ENCODE results near the gene PKP2.

The PKP2 gene

GRCh38 chr12:32822344-32822743 is 74.2 kb downstream of the PKP2 start:
- Histone ChIP-seq H3K4me1 (ENCODE audit: control insufficient read depth, insufficient read depth, low read length, poor library complexity, severe bottlenecking) (no peaks in the 10 kb centered on the region), H3K4me3 (ENCODE audit: insufficient read depth, low read depth, low read length, poor library complexity, severe bottlenecking) (no peak overlapping the region), H3K27ac (ENCODE audit: insufficient read depth, low read length, poor library complexity, severe bottlenecking) (no peak overlapping the region), H3K27me3 (replicated peaks; ENCODE audit: control insufficient read depth, insufficient read depth, low read length, poor library complexity, severe bottlenecking) (no peaks in the 10 kb centered on the region), H3K9me3 (ENCODE audit: control insufficient read depth, low read length) (no peaks in the 10 kb centered on the region), H3K36me3 (ENCODE audit: control insufficient read depth, insufficient read depth, low read length) (no peaks in the 10 kb centered on the region)
- no peak for DNase-seq

- H3K9me3 ChIP-seq (ENCODE audit: control insufficient read depth, low read length): no peaks in the 10 kb centered on the region
- H3K36me3 ChIP-seq (ENCODE audit: control insufficient read depth, insufficient read depth, low read length): no peaks in the 10 kb centered on the region
- no peak overlapping the region for H3K27ac ChIP-seq (ENCODE audit: insufficient read depth, low read length, poor library complexity, severe bottlenecking)
- no peak overlapping the region for H3K4me3 ChIP-seq (ENCODE audit: insufficient read depth, low read depth, low read length, poor library complexity, severe bottlenecking)
- DNase-seq: no peak
- H3K27me3 ChIP-seq (replicated peaks; ENCODE audit: control insufficient read depth, insufficient read depth, low read length, poor library complexity, severe bottlenecking): no peaks in the 10 kb centered on the region
- no peaks in the 10 kb centered on the region for H3K4me1 ChIP-seq (ENCODE audit: control insufficient read depth, insufficient read depth, low read length, poor library complexity, severe bottlenecking)
Observed at GRCh38 chr12:32821710-32822109, 74.9 kb downstream of the PKP2 start.

GRCh38 chr12:32821293-32821692 is 75.3 kb downstream of the PKP2 start:
- no peak overlapping the region for H3K27ac ChIP-seq (ENCODE audit: insufficient read depth, low read length, poor library complexity, severe bottlenecking)
- H3K36me3 ChIP-seq (ENCODE audit: control insufficient read depth, insufficient read depth, low read length): no peaks in the 10 kb centered on the region
- DNase-seq: no peak
- no peaks in the 10 kb centered on the region for H3K9me3 ChIP-seq (ENCODE audit: control insufficient read depth, low read length)
- no peaks in the 10 kb centered on the region for H3K4me1 ChIP-seq (ENCODE audit: control insufficient read depth, insufficient read depth, low read length, poor library complexity, severe bottlenecking)
- H3K4me3 ChIP-seq (ENCODE audit: insufficient read depth, low read depth, low read length, poor library complexity, severe bottlenecking): no peak overlapping the region
- no peaks in the 10 kb centered on the region for H3K27me3 ChIP-seq (replicated peaks; ENCODE audit: control insufficient read depth, insufficient read depth, low read length, poor library complexity, severe bottlenecking)

GRCh38 chr12:32820376-32820931 is 76.1 kb downstream of the PKP2 start:
- H3K27ac ChIP-seq (ENCODE audit: insufficient read depth, low read length, poor library complexity, severe bottlenecking): no peak overlapping the region
- H3K9me3 ChIP-seq (ENCODE audit: control insufficient read depth, low read length): no peaks in the 10 kb centered on the region
- DNase-seq: no peak
- no peaks in the 10 kb centered on the region for H3K4me1 ChIP-seq (ENCODE audit: control insufficient read depth, insufficient read depth, low read length, poor library complexity, severe bottlenecking)
- no peak overlapping the region for H3K4me3 ChIP-seq (ENCODE audit: insufficient read depth, low read depth, low read length, poor library complexity, severe bottlenecking)
- no peaks in the 10 kb centered on the region for H3K27me3 ChIP-seq (replicated peaks; ENCODE audit: control insufficient read depth, insufficient read depth, low read length, poor library complexity, severe bottlenecking)
- H3K36me3 ChIP-seq (ENCODE audit: control insufficient read depth, insufficient read depth, low read length): no peaks in the 10 kb centered on the region

GRCh38 chr12:32819424-32819823 is 77.2 kb downstream of the PKP2 start:
- no peak overlapping the region for H3K27ac ChIP-seq (ENCODE audit: insufficient read depth, low read length, poor library complexity, severe bottlenecking)
- H3K27me3 ChIP-seq (replicated peaks; ENCODE audit: control insufficient read depth, insufficient read depth, low read length, poor library complexity, severe bottlenecking): no peaks in the 10 kb centered on the region
- H3K4me3 ChIP-seq (ENCODE audit: insufficient read depth, low read depth, low read length, poor library complexity, severe bottlenecking): no peak overlapping the region
- no peaks in the 10 kb centered on the region for H3K4me1 ChIP-seq (ENCODE audit: control insufficient read depth, insufficient read depth, low read length, poor library complexity, severe bottlenecking)
- DNase-seq: no peak
- no peaks in the 10 kb centered on the region for H3K36me3 ChIP-seq (ENCODE audit: control insufficient read depth, insufficient read depth, low read length)
- H3K9me3 ChIP-seq (ENCODE audit: control insufficient read depth, low read length): no peaks in the 10 kb centered on the region

GRCh38 chr12:32811686-32812392 is 84.7 kb downstream of the PKP2 start:
- H3K27me3 ChIP-seq (replicated peaks; ENCODE audit: control insufficient read depth, insufficient read depth, low read length, poor library complexity, severe bottlenecking): no peaks in the 10 kb centered on the region

GRCh38 chr12:32809846-32810245 is 86.7 kb downstream of the PKP2 start:
- DNase-seq: no peak
- no peaks in the 10 kb centered on the region for H3K4me1 ChIP-seq (ENCODE audit: control insufficient read depth, insufficient read depth, low read length, poor library complexity, severe bottlenecking)
- no peaks in the 10 kb centered on the region for H3K36me3 ChIP-seq (ENCODE audit: control insufficient read depth, insufficient read depth, low read length)
- no peak overlapping the region for H3K4me3 ChIP-seq (ENCODE audit: insufficient read depth, low read depth, low read length, poor library complexity, severe bottlenecking)
- no peak overlapping the region for H3K27ac ChIP-seq (ENCODE audit: insufficient read depth, low read length, poor library complexity, severe bottlenecking)
- H3K27me3 ChIP-seq (replicated peaks; ENCODE audit: control insufficient read depth, insufficient read depth, low read length, poor library complexity, severe bottlenecking): no peaks in the 10 kb centered on the region
- H3K9me3 ChIP-seq (ENCODE audit: control insufficient read depth, low read length): no peaks in the 10 kb centered on the region

More at GRCh38 chr12:32811686-32812392, 84.7 kb downstream of the PKP2 start:
- Histone ChIP-seq H3K4me1 (ENCODE audit: control insufficient read depth, insufficient read depth, low read length, poor library complexity, severe bottlenecking) (no peaks in the 10 kb centered on the region), H3K4me3 (ENCODE audit: insufficient read depth, low read depth, low read length, poor library complexity, severe bottlenecking) (no peak overlapping the region), H3K36me3 (ENCODE audit: control insufficient read depth, insufficient read depth, low read length) (no peaks in the 10 kb centered on the region), H3K9me3 (ENCODE audit: control insufficient read depth, low read length) (no peaks in the 10 kb centered on the region), H3K27ac (ENCODE audit: insufficient read depth, low read length, poor library complexity, severe bottlenecking) (no peak overlapping the region)
- DNase-seq: no peak

- H3K9me3 ChIP-seq (ENCODE audit: control insufficient read depth, low read length): no peaks in the 10 kb centered on the region
- DNase-seq: no peak
- H3K4me3 ChIP-seq (ENCODE audit: insufficient read depth, low read depth, low read length, poor library complexity, severe bottlenecking): no peak overlapping the region
- no peaks in the 10 kb centered on the region for H3K4me1 ChIP-seq (ENCODE audit: control insufficient read depth, insufficient read depth, low read length, poor library complexity, severe bottlenecking)
- no peak overlapping the region for H3K27ac ChIP-seq (ENCODE audit: insufficient read depth, low read length, poor library complexity, severe bottlenecking)
- no peaks in the 10 kb centered on the region for H3K27me3 ChIP-seq (replicated peaks; ENCODE audit: control insufficient read depth, insufficient read depth, low read length, poor library complexity, severe bottlenecking)
- H3K36me3 ChIP-seq (ENCODE audit: control insufficient read depth, insufficient read depth, low read length): no peaks in the 10 kb centered on the region
Observed at GRCh38 chr12:32809196-32809595, 87.4 kb downstream of the PKP2 start.

- Histone ChIP-seq H3K4me3 (ENCODE audit: insufficient read depth, low read depth, low read length, poor library complexity, severe bottlenecking) (no peak overlapping the region), H3K27me3 (replicated peaks; ENCODE audit: control insufficient read depth, insufficient read depth, low read length, poor library complexity, severe bottlenecking) (no peaks in the 10 kb centered on the region), H3K4me1 (ENCODE audit: control insufficient read depth, insufficient read depth, low read length, poor library complexity, severe bottlenecking) (no peaks in the 10 kb centered on the region), H3K27ac (ENCODE audit: insufficient read depth, low read length, poor library complexity, severe bottlenecking) (no peak overlapping the region), H3K9me3 (ENCODE audit: control insufficient read depth, low read length) (no peaks in the 10 kb centered on the region), H3K36me3 (ENCODE audit: control insufficient read depth, insufficient read depth, low read length) (no peaks in the 10 kb centered on the region)
- no peak for DNase-seq
Observed at GRCh38 chr12:32804301-32804700, 92.3 kb downstream of the PKP2 start.

GRCh38 chr12:32801269-32801980 is 95.2 kb downstream of the PKP2 start:
- H3K27me3 ChIP-seq (replicated peaks; ENCODE audit: control insufficient read depth, insufficient read depth, low read length, poor library complexity, severe bottlenecking): no peaks in the 10 kb centered on the region
- H3K4me1 ChIP-seq (ENCODE audit: control insufficient read depth, insufficient read depth, low read length, poor library complexity, severe bottlenecking): no peaks in the 10 kb centered on the region
- no peak for DNase-seq
- H3K4me3 ChIP-seq (ENCODE audit: insufficient read depth, low read depth, low read length, poor library complexity, severe bottlenecking): no peak overlapping the region
- H3K27ac ChIP-seq (ENCODE audit: insufficient read depth, low read length, poor library complexity, severe bottlenecking): no peak overlapping the region
- H3K36me3 ChIP-seq (ENCODE audit: control insufficient read depth, insufficient read depth, low read length): no peaks in the 10 kb centered on the region
- H3K9me3 ChIP-seq (ENCODE audit: control insufficient read depth, low read length): no peaks in the 10 kb centered on the region

Measured in effector memory CD4-positive, alpha-beta T cell (primary cell).